GM18907 (cell line): Measurements from ENCODE around the gene ERI2.
"Not testable (repeated sequence)": the region's sequence is repeated elsewhere in the genome, so short reads cannot be mapped to it uniquely, and the experiment has no call there.

Source experiments
- ATAC-seq: cut with Tn5 transposase; IDR thresholded peaks from one replicate; pipeline ENCODE4 v1.9.1; 2021; ENCODE audit warnings: mild to moderate bottlenecking, moderate library complexity; ENCODE audit not compliant: unreplicated experiment

The ERI2 gene

DNA sequence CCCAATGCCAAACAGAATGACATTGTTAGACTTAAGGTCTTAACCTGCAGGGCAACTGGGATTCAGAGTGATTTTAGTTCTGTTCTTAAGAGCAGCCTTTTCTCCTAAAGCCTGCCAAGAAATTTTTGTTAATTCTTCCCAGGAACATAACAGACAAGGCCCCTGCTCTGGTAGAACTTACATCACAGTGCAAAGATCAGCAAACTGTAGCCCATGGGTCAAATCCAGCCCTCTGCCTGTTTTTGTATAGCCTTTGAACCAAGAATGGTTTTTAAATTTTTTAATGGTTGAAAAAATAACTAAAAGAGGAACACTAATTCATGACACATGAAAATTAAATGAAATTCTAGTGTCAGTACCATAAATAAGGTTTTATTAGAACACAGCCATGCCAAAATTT is 38.7 kb downstream of the ERI2 start:
- no peak for ATAC-seq

DNA sequence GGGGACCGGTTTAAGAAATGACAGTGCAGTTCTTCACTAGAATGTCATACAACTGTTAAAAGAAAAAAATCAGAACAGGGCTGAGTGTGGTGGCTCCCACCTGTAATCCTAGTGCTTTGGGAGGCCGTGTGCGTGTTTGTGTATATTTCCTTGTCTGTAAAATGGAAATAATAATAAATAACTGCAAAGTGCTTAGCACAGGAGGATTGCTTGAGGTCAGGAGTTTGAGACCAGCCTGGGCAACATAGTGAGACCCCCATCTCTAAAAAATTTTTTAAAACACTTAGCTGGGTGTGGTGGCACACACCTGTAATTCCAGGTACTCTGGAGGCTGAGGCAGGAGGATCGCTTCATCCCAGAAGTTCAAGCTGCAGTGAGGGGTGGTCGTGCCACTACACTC is 40.0 kb downstream of the ERI2 start:
- ATAC-seq = no peak

DNA sequence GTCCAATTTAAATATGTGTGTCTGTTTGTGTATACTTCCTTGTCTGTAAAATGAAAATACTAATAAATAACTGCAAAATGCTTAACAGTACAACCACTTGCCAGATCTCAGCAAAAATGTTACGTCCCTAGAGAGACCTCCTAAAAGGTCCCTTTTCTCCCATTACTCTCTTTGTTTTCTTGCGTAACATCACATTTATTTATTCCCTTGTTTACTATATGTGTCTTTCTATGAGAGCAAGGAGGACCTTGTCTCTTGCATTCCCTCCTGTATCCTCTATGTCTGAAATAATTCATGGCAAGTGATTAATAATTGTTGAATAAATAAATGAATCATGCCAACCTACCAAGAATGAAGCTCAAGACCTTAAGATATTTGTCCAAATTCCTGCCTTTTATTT is 40.5 kb downstream of the ERI2 start:
- no peak for ATAC-seq

DNA sequence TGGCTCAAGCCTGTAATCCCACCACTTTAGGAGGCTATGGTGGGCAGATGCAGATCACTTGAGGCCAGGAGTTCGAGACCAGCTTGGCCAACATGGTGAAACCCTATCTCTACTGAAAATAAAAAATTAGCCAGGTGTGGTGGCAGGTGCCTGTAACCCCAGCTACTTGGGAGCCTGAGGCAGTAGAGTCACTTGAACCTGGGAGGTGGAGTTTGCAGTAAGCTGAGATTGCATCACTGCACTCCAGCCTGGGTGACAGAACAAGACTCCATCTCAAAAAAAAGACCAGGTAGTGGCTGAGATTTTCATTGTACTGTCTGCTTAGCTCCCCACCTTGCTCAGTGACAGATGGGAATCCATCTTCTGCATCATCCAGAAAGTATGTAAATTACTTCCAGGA is 41.8 kb downstream of the ERI2 start:
- not testable (repeated sequence) for ATAC-seq

DNA sequence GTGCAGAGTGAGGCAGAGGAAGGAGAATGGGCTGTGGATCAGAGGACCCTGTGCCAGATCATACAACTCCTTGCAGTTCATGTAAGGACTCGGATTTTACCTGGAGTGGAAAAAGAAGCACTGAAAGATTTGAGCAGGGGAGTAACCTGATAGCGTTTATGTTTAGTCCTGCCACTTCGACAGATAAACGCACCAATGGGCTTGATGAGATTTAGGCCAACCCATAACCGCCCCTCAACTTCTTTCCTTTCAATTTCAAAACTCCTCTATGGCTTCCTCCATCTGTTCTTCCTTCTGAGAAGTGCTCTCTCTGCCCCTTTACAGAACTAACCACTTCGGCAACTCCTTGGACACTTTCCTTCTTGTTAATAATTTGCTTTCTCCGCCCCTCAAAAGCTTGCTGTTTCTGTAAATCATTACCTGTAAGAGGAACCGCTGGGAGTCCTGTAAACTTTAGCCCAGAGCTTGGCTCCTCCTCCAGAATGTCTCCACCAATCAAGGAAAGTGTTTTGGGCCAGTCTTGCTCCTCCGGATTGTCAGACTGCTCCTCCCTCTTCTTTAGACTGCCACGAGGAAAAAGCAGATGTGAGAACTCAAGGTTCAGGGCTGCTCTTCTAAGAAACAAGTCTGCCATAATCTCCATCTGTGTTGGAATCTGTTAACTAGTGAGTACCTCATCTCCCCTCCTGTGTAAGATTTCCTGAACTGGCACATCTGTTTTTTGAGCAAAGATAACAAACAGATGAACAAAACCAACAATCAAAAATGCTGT is 42.6 kb downstream of the ERI2 start, which contains the start of gene ACSM3:
ACSM3 (plus strand) TSS at position 554 of the 772 bp plus-strand sequence. CDS start 6,021 bp downstream, outside the sequence.
- ATAC-seq = peak; percentile 98

DNA sequence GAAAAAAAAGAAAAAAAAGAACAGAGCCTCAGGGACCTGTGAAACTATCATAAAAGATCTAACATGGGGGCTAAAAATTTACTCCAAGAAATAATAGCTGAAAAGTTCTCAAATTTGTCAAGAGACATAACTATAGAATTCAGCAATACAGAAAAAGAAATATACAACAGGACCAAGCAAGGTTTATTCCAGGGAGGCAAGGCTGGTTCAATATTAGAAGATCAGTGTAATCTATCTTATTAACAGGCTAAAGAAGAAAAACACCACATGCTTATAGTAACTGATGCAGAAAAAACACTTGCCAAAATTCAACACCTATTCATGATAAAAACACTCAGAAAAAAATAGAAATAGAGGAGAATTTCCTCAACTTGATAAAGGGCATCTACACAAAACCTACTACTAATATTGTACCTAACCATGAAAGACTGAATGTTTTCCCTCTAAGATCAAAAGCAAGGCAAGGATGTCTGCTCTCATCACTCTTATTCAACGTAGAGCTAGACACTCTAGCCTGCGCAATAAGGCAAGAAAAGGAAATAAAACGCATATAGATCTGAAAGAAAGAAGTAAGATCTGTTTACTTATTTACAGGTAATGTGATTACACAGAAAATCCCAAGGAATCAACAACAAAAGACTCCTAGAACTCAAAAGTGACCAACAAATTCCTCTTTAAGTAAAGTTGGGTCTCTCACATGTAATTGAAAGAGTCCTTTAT is 43.7 kb downstream of the ERI2 start:
- no peak for ATAC-seq

DNA sequence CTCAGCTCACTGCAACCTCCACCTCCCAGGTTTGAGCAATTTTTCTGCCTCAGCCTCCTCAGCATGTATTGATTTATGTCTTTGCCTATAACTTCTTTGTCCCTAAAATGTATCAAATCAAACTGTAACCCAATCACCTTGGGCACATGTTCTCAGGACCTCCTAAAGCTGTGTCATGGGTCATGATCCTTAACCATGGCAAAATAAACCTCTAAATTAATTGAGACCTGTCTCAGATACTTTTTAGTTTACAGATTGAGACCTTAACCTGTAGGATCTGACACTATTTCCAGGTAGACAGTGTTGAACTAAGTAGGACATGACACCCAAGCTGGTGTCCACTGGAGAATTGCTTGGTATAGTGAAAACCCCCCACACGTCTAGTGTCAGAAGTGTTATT is 45.1 kb downstream of the ERI2 start:
- ATAC-seq = no peak

DNA sequence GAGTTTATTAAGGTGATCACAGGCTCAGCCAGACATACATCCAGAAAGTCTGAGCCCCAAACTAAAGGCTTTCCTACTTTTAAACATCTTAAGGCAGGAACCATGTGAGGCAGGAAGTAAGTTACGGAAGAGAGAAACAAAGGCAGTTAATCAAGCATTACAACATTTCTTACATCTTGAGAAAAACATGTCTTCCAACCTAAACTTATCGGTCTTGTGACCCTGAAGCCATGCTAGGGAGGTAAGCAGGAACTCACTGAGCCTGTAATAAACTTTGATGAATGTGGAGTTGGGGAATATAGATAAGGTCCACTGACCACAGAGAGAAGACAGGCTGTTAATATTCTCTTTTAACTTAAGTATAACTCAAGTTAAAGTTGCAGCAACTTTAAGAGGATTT is 45.9 kb downstream of the ERI2 start:
- ATAC-seq = no peak

DNA sequence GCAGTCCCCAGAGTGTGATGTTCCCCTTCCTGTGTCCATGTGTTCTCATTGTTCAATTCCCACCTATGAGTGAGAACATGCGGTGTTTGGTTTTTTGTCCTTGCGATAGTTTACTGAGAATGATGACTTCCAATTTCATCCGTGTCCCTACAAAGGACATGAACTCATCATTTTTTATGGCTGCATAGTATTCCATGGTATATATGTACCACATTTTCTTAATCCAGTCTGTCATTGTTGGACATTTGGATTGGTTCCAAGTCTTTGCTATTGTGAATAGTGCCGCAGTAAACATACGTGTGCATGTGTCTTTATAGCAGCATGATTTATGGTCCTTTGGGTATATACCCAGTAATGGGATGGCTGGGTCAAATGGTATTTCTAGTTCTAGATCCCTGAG is 50.5 kb downstream of the ERI2 start:
- ATAC-seq = not testable (repeated sequence)

DNA sequence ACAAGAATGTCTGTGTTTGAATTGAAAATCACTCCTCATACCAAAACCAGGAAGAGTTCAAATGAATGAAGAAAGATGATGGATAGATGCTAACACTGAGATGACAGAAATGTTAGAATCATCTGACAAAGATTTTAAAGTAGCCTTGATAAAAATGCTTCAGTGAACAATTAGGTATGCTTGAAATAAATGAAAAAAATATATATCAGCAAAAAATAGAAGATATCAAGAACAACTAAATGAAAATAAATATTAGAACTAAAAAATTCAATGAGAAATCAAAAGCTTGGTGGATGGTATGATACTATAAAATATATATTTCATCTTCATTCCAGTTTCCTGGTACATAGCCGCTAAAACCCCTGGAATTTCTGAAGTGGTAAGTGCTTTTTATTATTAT is 51.0 kb downstream of the ERI2 start:
- ATAC-seq = no peak

DNA sequence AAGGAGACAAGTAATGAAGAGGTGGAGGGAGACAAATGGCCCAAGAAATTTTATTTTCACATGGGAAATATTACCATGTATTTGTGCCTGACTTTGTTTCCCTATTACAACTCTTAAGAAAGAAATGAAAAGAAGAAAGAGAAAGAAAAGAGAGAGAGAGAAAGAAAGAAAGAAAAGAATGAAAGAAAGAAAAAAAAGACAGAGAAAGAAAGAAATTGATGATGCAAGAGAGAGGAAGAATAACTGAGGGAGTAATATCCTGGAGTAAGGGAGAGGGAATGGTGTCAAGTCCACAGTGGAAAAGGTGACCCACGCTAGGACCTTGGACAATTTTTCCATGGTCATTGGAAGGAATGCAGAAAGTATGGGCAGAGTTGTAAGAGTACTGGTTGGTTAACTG is 52.5 kb downstream of the ERI2 start:
- no peak for ATAC-seq

DNA sequence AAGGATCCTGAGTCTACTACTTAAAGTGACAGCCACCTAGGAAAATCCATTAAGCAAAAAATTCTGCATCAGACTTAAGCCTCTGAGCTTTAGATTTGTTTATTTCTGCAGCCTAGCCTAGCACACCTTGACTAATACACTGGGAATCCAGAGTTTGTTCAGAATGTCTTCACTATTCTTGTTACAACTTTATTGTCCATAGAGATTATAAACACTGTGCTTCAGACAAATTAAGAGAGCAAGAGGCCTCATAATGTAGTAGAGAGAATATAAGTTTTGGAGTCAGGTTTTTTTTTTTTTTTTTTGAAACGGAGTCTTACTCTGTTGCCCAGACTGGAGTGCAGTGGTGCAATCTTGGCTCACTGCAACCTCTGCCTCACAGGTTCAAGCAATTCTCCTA is 55.7 kb downstream of the ERI2 start:
- no peak for ATAC-seq

DNA sequence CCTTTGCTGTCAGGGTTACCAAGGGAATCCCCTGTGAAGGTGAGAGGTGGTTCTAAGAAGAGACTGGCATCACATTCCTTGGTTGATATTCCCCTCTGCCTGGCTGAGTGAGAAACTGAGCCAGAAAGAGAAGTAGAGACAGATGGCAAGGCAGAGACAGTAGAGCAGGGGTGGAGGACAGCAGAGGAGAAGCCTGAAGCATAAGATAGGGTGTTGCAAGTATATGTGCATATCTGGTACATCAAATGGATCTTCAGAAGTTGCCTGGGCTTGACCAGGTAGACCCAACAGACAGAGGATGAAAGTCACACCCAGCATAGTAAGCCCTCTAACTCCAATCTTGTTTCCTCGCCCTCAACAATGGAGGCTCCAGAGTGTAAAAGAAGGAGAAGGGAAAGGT is 56.8 kb downstream of the ERI2 start:
- ATAC-seq = no peak

DNA sequence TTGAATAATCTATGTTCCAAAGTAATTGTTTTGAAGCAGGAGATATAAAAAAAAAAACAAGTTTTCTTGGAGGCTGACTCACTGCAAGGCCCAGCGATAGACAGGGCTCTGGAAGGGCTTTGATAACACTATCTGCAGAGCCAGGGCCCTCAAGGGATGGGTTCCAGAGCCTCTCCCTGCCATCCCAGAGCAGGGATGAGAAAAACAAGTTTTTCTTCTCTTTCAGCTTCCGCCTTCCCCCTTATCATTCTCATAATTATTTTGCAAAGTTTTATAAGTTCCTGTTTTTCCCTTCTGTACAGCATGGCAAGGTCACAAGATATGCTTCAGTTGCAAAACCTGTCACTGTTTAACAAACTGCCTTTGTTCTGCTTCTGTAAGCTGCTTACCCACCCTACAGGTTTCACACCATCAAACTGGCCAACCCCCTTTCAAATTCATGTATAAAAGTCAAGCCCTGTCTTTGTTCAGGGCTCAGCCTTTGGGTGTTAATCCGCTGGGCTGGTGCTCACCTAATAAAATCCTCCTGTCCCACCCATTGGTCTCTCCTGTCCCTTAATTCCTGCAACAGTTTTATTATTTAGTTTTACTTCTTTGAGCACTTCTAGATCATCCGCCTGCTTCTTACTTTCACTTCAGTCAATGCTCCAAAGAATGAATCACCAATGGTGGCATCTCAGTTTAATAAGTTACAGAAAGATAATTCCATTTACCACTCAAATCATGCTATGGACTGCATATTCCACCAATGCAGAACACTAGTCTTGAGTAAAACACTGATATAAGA is 59.0 kb downstream of the ERI2 start:
- peak; percentile 69 for ATAC-seq

DNA sequence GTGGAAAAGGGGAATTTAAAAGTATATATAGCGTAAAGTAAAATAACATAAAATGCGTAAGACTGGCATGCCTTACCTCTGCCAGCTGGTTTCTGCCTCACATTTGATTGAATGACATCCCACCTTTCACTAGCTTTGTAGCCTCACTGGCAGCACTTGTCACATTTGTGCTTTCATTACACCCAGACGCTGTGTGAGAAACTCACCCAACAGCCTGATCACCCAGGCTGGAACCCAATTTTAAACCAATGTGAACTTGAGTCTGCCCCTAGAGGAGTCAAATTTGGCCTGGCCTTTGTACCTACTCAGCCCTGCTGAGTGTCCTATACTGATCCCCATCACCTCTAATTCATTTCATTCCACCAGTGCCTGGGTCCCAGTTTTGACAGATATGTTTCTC is 59.8 kb downstream of the ERI2 start:
- ATAC-seq = no peak
